ENCODE results near the gene PFKFB3.
"Not testable (repeated sequence)": the region's sequence is repeated elsewhere in the genome, so short reads cannot be mapped to it uniquely, and the experiment has no call there.

Gene PFKFB3

GRCh38 chr10:6179078-6179477, 23.7 kb upstream of the PFKFB3 start:
- no peak for DNase-seq

- no peak for DNase-seq
Observed at GRCh38 chr10:6180480-6181110, 22.1 kb upstream of the PFKFB3 start.

- no peak for DNase-seq
Observed at GRCh38 chr10:6181249-6181648, 21.5 kb upstream of the PFKFB3 start.

- DNase-seq: peak; percentile 70
Observed at GRCh38 chr10:6182454-6183098, 20.2 kb upstream of the PFKFB3 start.

GRCh38 chr10:6185039-6185716, 17.6 kb upstream of the PFKFB3 start:
- DNase-seq: peak; percentile 74

GRCh38 chr10:6186894-6187256, 15.9 kb upstream of the PFKFB3 start:
- no peak for DNase-seq

- DNase-seq: no peak
Observed at GRCh38 chr10:6187278-6187677, 15.5 kb upstream of the PFKFB3 start.

- DNase-seq: not testable (repeated sequence)
Observed at GRCh38 chr10:6190033-6190432, 12.7 kb upstream of the PFKFB3 start.

- no peak for DNase-seq
Observed at GRCh38 chr10:6191147-6191546, 11.6 kb upstream of the PFKFB3 start.

GRCh38 chr10:6191569-6191968, 11.2 kb upstream of the PFKFB3 start:
- DNase-seq: no peak

GRCh38 chr10:6193342-6193741, 9.4 kb upstream of the PFKFB3 start:
- not testable (repeated sequence) for DNase-seq

GRCh38 chr10:6194311-6194710, 8.4 kb upstream of the PFKFB3 start:
- no peak for DNase-seq

- DNase-seq: no peak
Observed at GRCh38 chr10:6195376-6195775, 7.4 kb upstream of the PFKFB3 start.

- no peak for DNase-seq
Observed at GRCh38 chr10:6195846-6196245, 6.9 kb upstream of the PFKFB3 start.

- not testable (repeated sequence) for DNase-seq
Observed at GRCh38 chr10:6196524-6196923, 6.2 kb upstream of the PFKFB3 start.

GRCh38 chr10:6197321-6197720, 5.4 kb upstream of the PFKFB3 start:
- no peak for DNase-seq

GRCh38 chr10:6198171-6198570, 4.6 kb upstream of the PFKFB3 start:
- no peak for DNase-seq

GRCh38 chr10:6199131-6199733, 3.5 kb upstream of the PFKFB3 start:
- DNase-seq: no peak

- no peak for DNase-seq
Observed at GRCh38 chr10:6200440-6200733, 2.3 kb upstream of the PFKFB3 start.

GRCh38 chr10:6200734-6201515, 1.8 kb upstream of the PFKFB3 start:
- DNase-seq: peak; percentile 84

GRCh38 chr10:6201516-6201975, 1.2 kb upstream of the PFKFB3 start:
- peak; percentile 89 for DNase-seq

- no peak for DNase-seq
Observed at GRCh38 chr10:6202098-6202683, 541 bp upstream of the PFKFB3 start.
